Activated CD8-positive, alpha-beta T cell treated with anti-CD3 and anti-CD28 coated beads, Interleukin-2, amount 10 ng/mL, durations not matched to agents 7 days and 5 days (primary cell): ENCODE results near the gene EIF2AK3. TPM values are rescaled to one million over a fixed set of nuclear protein-coding genes. Genes with fewer than 3 reads are reported as not detected.

Experiments used
- ATAC-seq: fragments of 150-1000 bp; cut with Tn5 transposase; one replicate; pipeline ENCODE4 v1.10.0; 2021; ENCODE audit warnings: moderate library complexity
- CTCF ChIA-PET: fragments of 350-600 bp; sonication (Branson Sonifier 250); formaldehyde crosslinking; loops from one replicate; lab custom pipeline; 2021; ENCODE audit warnings: antibody characterized with exemption; lab: Charles Lee
- POLR2A ChIA-PET: fragments of 350-600 bp; sonication (Branson Sonifier 250); formaldehyde crosslinking; loops from one replicate; lab custom pipeline; 2021; ENCODE audit warnings: antibody characterized with exemption; lab: Charles Lee
- DNase-seq: peaks from one replicate; pipeline ENCODE4 v3.0.0-alpha.2; 2020
- H3K27ac Mint-ChIP-seq: one replicate; pipeline ENCODE4 v1.8.0; 2021; ENCODE audit warnings: mild to moderate bottlenecking, mixed read lengths
- H3K27me3 Mint-ChIP-seq: one replicate; pipeline ENCODE4 v1.8.0; 2021; ENCODE audit warnings: low read depth, mixed read lengths
- H3K36me3 Mint-ChIP-seq: one replicate; pipeline ENCODE4 v1.8.0; 2021; ENCODE audit warnings: low read depth, mixed read lengths
- H3K4me1 Mint-ChIP-seq: one replicate; pipeline ENCODE4 v1.8.0; 2021; ENCODE audit warnings: low read depth, mixed read lengths
- H3K4me3 Mint-ChIP-seq: one replicate; pipeline ENCODE4 v1.8.0; 2021; ENCODE audit warnings: mild to moderate bottlenecking, mixed read lengths
- H3K9me3 Mint-ChIP-seq: one replicate; pipeline ENCODE4 v1.8.0; 2022; ENCODE audit warnings: mixed read lengths; ENCODE audit not compliant: insufficient read depth
- total RNA-seq, 2 experiments: library from RNA; stranded (reverse); gene quantifications; one replicate each; pipeline ENCODE4 v1.2.3, GENCODE V29; 2021

EIF2AK3 gene
- total RNA-seq, 2 experiments from 2014 or later = 18.4 to 19.7 TPM

- Mint-ChIP-seq H3K4me1 (peaks cover 21% of the 10 kb centered on the region), H3K9me3 (no peaks in the 10 kb centered on the region), H3K27me3 (no peaks in the 10 kb centered on the region), H3K4me3 (no peak overlapping the region), H3K36me3 (peaks cover 8% of the 10 kb centered on the region), H3K27ac (no peak overlapping the region)
- ATAC-seq (no peak), DNase-seq (no peak)
- POLR2A ChIA-PET = no interaction called here
- CTCF ChIA-PET = no interaction called here
Observed at GRCh38 chr2:88615822-88616221, 11.4 kb downstream of the EIF2AK3 start.

- DNase-seq = peak; percentile 29
- CTCF ChIA-PET = interaction anchor here (1.7 kb wide), 1 partner anchor 57 kb away, joined by 5 read pairs; no protein-coding TSS in a partner anchor
- POLR2A ChIA-PET = no interaction called here
- Mint-ChIP-seq H3K36me3 (peaks cover 8% of the 10 kb centered on the region), H3K27me3 (no peaks in the 10 kb centered on the region), H3K4me3 (no peak overlapping the region), H3K4me1 (peaks cover 17% of the 10 kb centered on the region), H3K9me3 (no peaks in the 10 kb centered on the region), H3K27ac (no peak overlapping the region)
- ATAC-seq = no peak
Observed at GRCh38 chr2:88614497-88615157, 12.6 kb downstream of the EIF2AK3 start.

- H3K9me3 Mint-ChIP-seq = no peaks in the 10 kb centered on the region
- DNase-seq = no peak
- H3K27ac Mint-ChIP-seq = no peak overlapping the region
- no peaks in the 10 kb centered on the region for H3K27me3 Mint-ChIP-seq
- CTCF ChIA-PET = interaction anchor here (1.7 kb wide), 1 partner anchor 58 kb away, joined by 5 read pairs; no protein-coding TSS in a partner anchor
- POLR2A ChIA-PET = no interaction called here
- H3K4me1 Mint-ChIP-seq = peaks cover 17% of the 10 kb centered on the region
- ATAC-seq = no peak
- peaks cover 8% of the 10 kb centered on the region for H3K36me3 Mint-ChIP-seq
- no peak overlapping the region for H3K4me3 Mint-ChIP-seq
Observed at GRCh38 chr2:88613921-88614320, 13.3 kb downstream of the EIF2AK3 start.

- H3K27ac Mint-ChIP-seq = no peak overlapping the region
- no peaks in the 10 kb centered on the region for H3K4me1 Mint-ChIP-seq
- POLR2A ChIA-PET = interaction anchor here (1.0 kb wide), 1 partner anchor 20 kb away, joined by 3 read pairs; no protein-coding TSS in a partner anchor
- H3K27me3 Mint-ChIP-seq = no peaks in the 10 kb centered on the region
- peaks cover 8% of the 10 kb centered on the region for H3K36me3 Mint-ChIP-seq
- ATAC-seq = no peak
- CTCF ChIA-PET = interaction anchor here (1.7 to 2.6 kb wide), 2 partner anchors 18 to 64 kb away, joined by 4 to 8 read pairs; no protein-coding TSS in a partner anchor
- no peak for DNase-seq
- no peak overlapping the region for H3K4me3 Mint-ChIP-seq
- no peaks in the 10 kb centered on the region for H3K9me3 Mint-ChIP-seq
Observed at GRCh38 chr2:88608184-88608583, 19.1 kb downstream of the EIF2AK3 start.

GRCh38 chr2:88607416-88607815, 19.8 kb downstream of the EIF2AK3 start:
- ChIA-PET CTCF (interaction anchor here (1.1 to 2.6 kb wide), 4 partner anchors 17 to 66 kb away, joined by 4 to 8 read pairs (median 6); no protein-coding TSS in a partner anchor), POLR2A (interaction anchor here (1.0 kb wide), 1 partner anchor 21 kb away, joined by 3 read pairs; no protein-coding TSS in a partner anchor)
- DNase-seq (no peak), ATAC-seq (no peak)
- H3K36me3 Mint-ChIP-seq = peaks cover 4% of the 10 kb centered on the region
- H3K27me3 Mint-ChIP-seq = no peaks in the 10 kb centered on the region
- H3K9me3 Mint-ChIP-seq = no peaks in the 10 kb centered on the region
- H3K27ac Mint-ChIP-seq = no peak overlapping the region
- no peak overlapping the region for H3K4me3 Mint-ChIP-seq
- H3K4me1 Mint-ChIP-seq = no peaks in the 10 kb centered on the region

GRCh38 chr2:88606371-88607030, 20.8 kb downstream of the EIF2AK3 start:
- ATAC-seq = no peak
- ChIA-PET CTCF (interaction anchor here (1.1 to 2.6 kb wide), 3 partner anchors 63 to 67 kb away, joined by 4 to 8 read pairs (median 7); no protein-coding TSS in a partner anchor), POLR2A (no interaction called here)
- Mint-ChIP-seq H3K4me1 (no peaks in the 10 kb centered on the region), H3K9me3 (no peaks in the 10 kb centered on the region), H3K27me3 (no peaks in the 10 kb centered on the region), H3K27ac (no peak overlapping the region), H3K36me3 (no peaks in the 10 kb centered on the region), H3K4me3 (no peak overlapping the region)
- DNase-seq = no peak

- CTCF ChIA-PET = no interaction called here
- no peak for ATAC-seq
- POLR2A ChIA-PET = no interaction called here
- Mint-ChIP-seq H3K27me3 (no peaks in the 10 kb centered on the region), H3K36me3 (no peaks in the 10 kb centered on the region), H3K9me3 (no peaks in the 10 kb centered on the region), H3K4me1 (peaks cover 18% of the 10 kb centered on the region), H3K27ac (no peak overlapping the region), H3K4me3 (no peak overlapping the region)
- DNase-seq = no peak
Observed at GRCh38 chr2:88603146-88603545, 24.1 kb downstream of the EIF2AK3 start.

- CTCF ChIA-PET = no interaction called here
- DNase-seq (no peak), ATAC-seq (no peak)
- H3K27me3 Mint-ChIP-seq = no peaks in the 10 kb centered on the region
- no peak overlapping the region for H3K27ac Mint-ChIP-seq
- H3K4me3 Mint-ChIP-seq = no peak overlapping the region
- no peaks in the 10 kb centered on the region for H3K36me3 Mint-ChIP-seq
- H3K9me3 Mint-ChIP-seq = no peaks in the 10 kb centered on the region
- POLR2A ChIA-PET = no interaction called here
- H3K4me1 Mint-ChIP-seq = peaks cover 18% of the 10 kb centered on the region
Observed at GRCh38 chr2:88602022-88602421, 25.2 kb downstream of the EIF2AK3 start.

GRCh38 chr2:88601286-88601685, 26.0 kb downstream of the EIF2AK3 start:
- ChIA-PET CTCF (interaction anchor here (1.7 to 1.9 kb wide), 2 partner anchors 69 to 70 kb away, joined by 5 to 10 read pairs; no protein-coding TSS in a partner anchor), POLR2A (interaction anchor here (2.2 kb wide), 1 partner anchor 26 kb away, joined by 19 read pairs; the partner anchor contains the start of gene EIF2AK3)
- H3K4me3 Mint-ChIP-seq = no peak overlapping the region
- DNase-seq = no peak
- H3K4me1 Mint-ChIP-seq = peaks cover 18% of the 10 kb centered on the region
- no peaks in the 10 kb centered on the region for H3K27me3 Mint-ChIP-seq
- no peak overlapping the region for H3K27ac Mint-ChIP-seq
- no peaks in the 10 kb centered on the region for H3K9me3 Mint-ChIP-seq
- ATAC-seq = no peak
- no peaks in the 10 kb centered on the region for H3K36me3 Mint-ChIP-seq

GRCh38 chr2:88600038-88600465, 27.2 kb downstream of the EIF2AK3 start:
- H3K27me3 Mint-ChIP-seq = no peaks in the 10 kb centered on the region
- H3K9me3 Mint-ChIP-seq = no peaks in the 10 kb centered on the region
- H3K4me3 Mint-ChIP-seq = no peak overlapping the region
- POLR2A ChIA-PET = interaction anchor here (0.7 to 2.2 kb wide), 2 partner anchors 27 to 92 kb away, joined by 3 to 19 read pairs; partner anchors contain the start of gene EIF2AK3
- no peak overlapping the region for H3K27ac Mint-ChIP-seq
- no peaks in the 10 kb centered on the region for H3K36me3 Mint-ChIP-seq
- CTCF ChIA-PET = interaction anchor here (0.9 to 1.9 kb wide), 5 partner anchors 10 to 91 kb away, joined by 4 to 10 read pairs (median 5); partner anchors contain the start of gene RPIA
- peaks cover 18% of the 10 kb centered on the region for H3K4me1 Mint-ChIP-seq
- ATAC-seq (peak; percentile 100), DNase-seq (peak; percentile 60)

- DNase-seq (no peak), ATAC-seq (no peak)
- no peaks in the 10 kb centered on the region for H3K27me3 Mint-ChIP-seq
- no peak overlapping the region for H3K27ac Mint-ChIP-seq
- no peak overlapping the region for H3K4me3 Mint-ChIP-seq
- no peaks in the 10 kb centered on the region for H3K9me3 Mint-ChIP-seq
- H3K36me3 Mint-ChIP-seq = no peaks in the 10 kb centered on the region
- H3K4me1 Mint-ChIP-seq = peaks cover 18% of the 10 kb centered on the region
- POLR2A ChIA-PET = interaction anchor here (2.2 kb wide), 1 partner anchor 28 kb away, joined by 19 read pairs; the partner anchor contains the start of gene EIF2AK3
- CTCF ChIA-PET = interaction anchor here (0.9 to 1.9 kb wide), 5 partner anchors 9 to 92 kb away, joined by 4 to 10 read pairs (median 5); partner anchors contain the start of gene RPIA
Observed at GRCh38 chr2:88599527-88599926, 27.7 kb downstream of the EIF2AK3 start.
